B cell (primary cell): ENCODE results near the gene PAQR6. TPM values are rescaled to one million over a fixed set of nuclear protein-coding genes. Genes with fewer than 3 reads are reported as not detected.

Experiments
- ATAC-seq: fragments of 200-7000 bp; cut with Tn5 transposase; one replicate; pipeline ENCODE4 v1.10.0; 2021; ENCODE audit warnings: low read depth, mild to moderate bottlenecking, moderate number of reproducible peaks, moderate library complexity
- CTCF ChIA-PET: fragments of 350-600 bp; sonication (Branson Sonifier 250); formaldehyde crosslinking; loops from one replicate; lab custom pipeline; 2021; ENCODE audit warnings: antibody characterized with exemption, inconsistent platforms; lab: Charles Lee
- POLR2A ChIA-PET: fragments of 350-600 bp; sonication (Branson Sonifier 250); formaldehyde crosslinking; loops from one replicate; lab custom pipeline; 2021; ENCODE audit warnings: antibody characterized with exemption; lab: Charles Lee
- DNase-seq: peaks from one replicate; pipeline ENCODE4 v3.0.0; 2013
- H2AFZ ChIP-seq: 2 replicates; pipeline ENCODE4 v1.6.1; 2012; ENCODE audit warnings: mild to moderate bottlenecking, low read depth, low read length; ENCODE audit not compliant: insufficient read depth, poor library complexity, severe bottlenecking
- H3K27ac ChIP-seq, 2 donors: 1 replicate in 1 of 2; 2 replicates in 1 of 2; pipeline ENCODE4 v1.5.1; 2012 to 2013; ENCODE audit warnings: low read length in 2 of 2, mild to moderate bottlenecking in 2 of 2, moderate library complexity in 1 of 2
- H3K27me3 ChIP-seq, 4 experiments: fragments of 200-600 bp in 1 of 4; sonication (generic) in 1 of 4; replicated peaks in 1 of 4; 1 replicate in 2 of 4; 2 replicates in 2 of 4; pipeline versions ENCODE4 v1.6.1 to v1.7.0; 2013 to 2016; ENCODE audit warnings: low read length in 3 of 4, mild to moderate bottlenecking in 2 of 4, mixed read lengths in 1 of 4, moderate library complexity in 1 of 4; ENCODE audit not compliant: insufficient read depth in 4 of 4, control insufficient read depth in 3 of 4; ENCODE audit errors: control extremely low read depth in 1 of 4
- H3K36me3 ChIP-seq, 2 experiments: replicated peaks in 1 of 2; 1 replicate in 1 of 2; 2 replicates in 1 of 2; pipeline versions ENCODE4 v1.6.1 to v1.7.1; 2013; ENCODE audit warnings: low read length in 1 of 2; ENCODE audit not compliant: insufficient read depth in 2 of 2, control insufficient read depth in 1 of 2; ENCODE audit errors: control extremely low read depth in 1 of 2, extremely low read depth in 1 of 2
- H3K4me1 ChIP-seq, 2 donors: fragments of 200-600 bp in 1 of 2; sonication (generic) in 1 of 2; 1 replicate in 1 of 2; 2 replicates in 1 of 2; pipeline versions ENCODE4 v1.5.1 to v1.6.1; 2013 to 2017; ENCODE audit warnings: low read length in 2 of 2; ENCODE audit not compliant: control insufficient read depth in 2 of 2, insufficient read depth in 2 of 2
- H3K4me2 ChIP-seq: replicated peaks from 2 replicates; pipeline ENCODE3; 2012; ENCODE audit warnings: mild to moderate bottlenecking, low read depth, low read length; ENCODE audit not compliant: poor library complexity, severe bottlenecking
- H3K4me3 ChIP-seq, 5 experiments: fragments of 200-600 bp in 1 of 5; sonication (generic) in 1 of 5; 1 replicate in 3 of 5; 2 replicates in 2 of 5; pipeline versions ENCODE4 v1.5.1 to v1.7.0; 2011 to 2016; ENCODE audit warnings: low read length in 4 of 5, mild to moderate bottlenecking in 4 of 5, low read depth in 2 of 5, control low read depth in 1 of 5, moderate library complexity in 1 of 5; ENCODE audit not compliant: insufficient read depth in 1 of 5; ENCODE audit errors: control extremely low read depth in 1 of 5, extremely low read depth in 1 of 5
- H3K79me2 ChIP-seq: fragments of 200-600 bp; sonication (generic); one replicate; pipeline ENCODE4 v1.6.0; 2016; ENCODE audit warnings: low read length; ENCODE audit not compliant: control insufficient read depth, insufficient read depth
- H3K9ac ChIP-seq: fragments of 200-600 bp; sonication (generic); 2 replicates; pipeline ENCODE4 v1.6.1; 2017; ENCODE audit warnings: mild to moderate bottlenecking, low read length, moderate library complexity
- H3K9me3 ChIP-seq, 3 donors: one replicate each; pipeline versions ENCODE4 v1.6.1 to v1.7.1; 2013; ENCODE audit warnings: low read length in 2 of 3; ENCODE audit not compliant: control insufficient read depth in 2 of 3, insufficient read depth in 1 of 3; ENCODE audit errors: control extremely low read depth in 1 of 3
- H4K20me1 ChIP-seq: 2 replicates; pipeline ENCODE4 v1.6.0; 2012; ENCODE audit warnings: mild to moderate bottlenecking, low read length; ENCODE audit not compliant: insufficient read depth, control insufficient read depth, poor library complexity, severe bottlenecking
- H3K27ac Mint-ChIP-seq: one replicate; pipeline ENCODE4 v1.8.0; 2021; ENCODE audit warnings: mixed read lengths
- H3K27me3 Mint-ChIP-seq: one replicate; pipeline ENCODE4 v1.8.0; 2021; ENCODE audit warnings: mixed read lengths
- H3K4me1 Mint-ChIP-seq: one replicate; pipeline ENCODE4 v1.8.0; 2021; ENCODE audit warnings: mixed read lengths
- H3K4me3 Mint-ChIP-seq: one replicate; pipeline ENCODE4 v1.8.0; 2021; ENCODE audit warnings: mixed read lengths
- H3K9me3 Mint-ChIP-seq: one replicate; pipeline ENCODE4 v1.8.0; 2022; ENCODE audit warnings: mixed read lengths; ENCODE audit not compliant: insufficient read depth
- EZH2 ChIP-seq: IDR thresholded peaks from 2 replicates; pipeline ENCODE4 v1.6.1; 2012; ENCODE audit warnings: borderline replicate concordance, low read depth, mild to moderate bottlenecking, moderate library complexity, low read length; ENCODE audit not compliant: insufficient read depth, poor library complexity, severe bottlenecking
- WGBS: methylation state at CpG from one replicate; pipeline ENCODE4 v1.1.5; 2013; ENCODE audit warnings: missing lambda C conversion rate; ENCODE audit not compliant: insufficient coverage; 5-methylcytosine and 5-hydroxymethylcytosine counted together
- intact Hi-C: fragments of 100-400 bp; cut with micrococcal nuclease; formaldehyde crosslinking; loops from one replicate; pipeline ENCODE4 v1.10.0; 2022
- polyA plus RNA-seq: library from polyadenylated mRNA; depleted of rRNA; stranded (reverse); fragments of >200 nt; gene quantifications from 2 replicates; pipeline ENCODE4 v1.2.3, GENCODE V29; 2012
- total RNA-seq, 2 donors: library from RNA; stranded (reverse); fragments of 120-200 nt in 1 of 2; gene quantifications; 1 replicate in 1 of 2; 2 replicates in 1 of 2; pipeline versions ENCODE4 v1.2.3 to v1.2.4, GENCODE V29; 2013 to 2022
- TF ChIP-seq, protein P1 (sequence below): fragments of 200-600 bp; IDR thresholded peaks from one replicate; pipeline ENCODE4 v1.8.0; 2022; ENCODE audit warnings: antibody characterized with exemption, mild to moderate bottlenecking

The PAQR6 gene
- total and polyA plus RNA-seq, 2 donors (not counting 1 experiment from before 2014, with no cell fraction given) = 1.3 to 1.8 TPM

DNA sequence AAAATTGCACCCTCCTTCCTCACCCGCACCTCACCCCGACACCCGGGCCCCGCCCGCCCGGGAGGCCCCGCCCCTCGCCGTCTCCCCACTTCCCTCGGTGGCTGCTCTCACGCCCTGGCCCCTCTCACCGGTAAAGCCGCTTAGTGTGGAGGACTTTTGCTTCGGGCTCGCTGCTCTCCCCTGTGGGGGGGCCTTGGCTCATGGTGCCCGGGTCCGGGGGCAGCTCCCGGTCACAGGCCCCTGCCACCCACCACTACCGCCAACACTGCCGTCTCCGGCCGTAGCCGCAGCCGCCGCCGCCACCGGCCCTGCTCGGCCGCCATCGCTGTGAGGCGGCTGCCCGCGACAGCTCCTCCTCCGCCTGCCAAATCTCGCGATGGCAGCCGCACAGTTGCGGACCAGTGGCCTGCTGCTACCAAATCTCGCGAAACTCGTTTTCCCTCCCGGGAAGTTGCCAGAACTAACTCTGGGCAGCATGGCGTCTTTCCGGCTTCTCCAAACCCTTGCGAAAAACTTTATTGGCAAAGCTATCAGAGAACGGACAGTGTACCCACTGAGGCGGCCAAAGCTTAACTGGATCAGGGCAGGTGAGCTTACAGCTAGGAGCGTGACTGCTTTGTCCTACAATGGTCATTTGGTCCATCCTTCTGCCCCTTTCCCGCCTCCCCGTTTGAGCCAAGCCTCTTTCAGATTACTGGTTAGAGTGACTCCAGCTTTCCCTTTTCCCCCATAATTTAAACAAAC, 34.8 kb upstream of the PAQR6 start, which contains the start of gene SMG5:
Gene SMG5 (minus strand): TSS at position 347 of the 744 bp plus-strand sequence. CDS start 145 bp downstream, at position 202.
- ATAC-seq = peak; percentile 93
- Mint-ChIP-seq H3K4me3 (peak within 1 kb of the TSS; percentile 98), H3K27ac (peak within 1 kb of the TSS; percentile 98), H3K27me3 (no peaks in the 10 kb centered on the region), H3K9me3 (no peaks in the 10 kb centered on the region), H3K4me1 (peaks cover 39% of the 10 kb centered on the region)
- H3K4me2 ChIP-seq = peak within 1 kb of the TSS; percentile 80
- H3K27me3 ChIP-seq = no peaks in the 10 kb centered on the region
- WGBS = 1% methylated on average over 49 of the region's 50 CpGs
- POLR2A ChIA-PET = interaction anchor here (0.6 to 2.8 kb wide), 4 partner anchors 11 to 89 kb away, joined by 3 to 9 read pairs (median 4); partner anchors contain the start of gene PMF1
- H3K9me3 ChIP-seq = no peaks in the 10 kb centered on the region
- peaks cover 20 to 28% of the 10 kb centered on the region in 2 donors for H3K4me1 ChIP-seq
- TF ChIP-seq, protein P1, sequence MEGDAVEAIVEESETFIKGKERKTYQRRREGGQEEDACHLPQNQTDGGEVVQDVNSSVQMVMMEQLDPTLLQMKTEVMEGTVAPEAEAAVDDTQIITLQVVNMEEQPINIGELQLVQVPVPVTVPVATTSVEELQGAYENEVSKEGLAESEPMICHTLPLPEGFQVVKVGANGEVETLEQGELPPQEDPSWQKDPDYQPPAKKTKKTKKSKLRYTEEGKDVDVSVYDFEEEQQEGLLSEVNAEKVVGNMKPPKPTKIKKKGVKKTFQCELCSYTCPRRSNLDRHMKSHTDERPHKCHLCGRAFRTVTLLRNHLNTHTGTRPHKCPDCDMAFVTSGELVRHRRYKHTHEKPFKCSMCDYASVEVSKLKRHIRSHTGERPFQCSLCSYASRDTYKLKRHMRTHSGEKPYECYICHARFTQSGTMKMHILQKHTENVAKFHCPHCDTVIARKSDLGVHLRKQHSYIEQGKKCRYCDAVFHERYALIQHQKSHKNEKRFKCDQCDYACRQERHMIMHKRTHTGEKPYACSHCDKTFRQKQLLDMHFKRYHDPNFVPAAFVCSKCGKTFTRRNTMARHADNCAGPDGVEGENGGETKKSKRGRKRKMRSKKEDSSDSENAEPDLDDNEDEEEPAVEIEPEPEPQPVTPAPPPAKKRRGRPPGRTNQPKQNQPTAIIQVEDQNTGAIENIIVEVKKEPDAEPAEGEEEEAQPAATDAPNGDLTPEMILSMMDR = no peak
- TF ChIP-seq EZH2 = no peak
- peak within 1 kb of the TSS; percentile 86 for H2AFZ ChIP-seq
- H3K4me3 ChIP-seq = peak within 1 kb of the TSS; percentile 74 to 99 (median 86)
- peak; percentile 98 for DNase-seq
- CTCF ChIA-PET = interaction anchor here (0.6 to 1.9 kb wide), 9 partner anchors 12 to 229 kb away, joined by 3 to 6 read pairs (median 4); partner anchors contain the start of genes PMF1 and UBQLN4
- H3K9ac ChIP-seq = peak within 1 kb of the TSS; percentile 91
- H4K20me1 ChIP-seq = peaks cover 24% of the 10 kb centered on the region
- H3K36me3 ChIP-seq = peaks cover 0 to 21% of the 10 kb centered on the region in 2 experiments
- H3K27ac ChIP-seq = peak within 1 kb of the TSS; percentile 79 to 89
- intact Hi-C loops = loop anchor here (1.0 to 5.0 kb wide), 6 partner anchors 56 to 1955 kb away; partner anchors contain the start of genes ATP8B2, CCT3, LAMTOR2 and PMF1
- H3K79me2 ChIP-seq = peaks cover 61% of the 10 kb centered on the region
